Measurements from ENCODE around the gene NRXN2. TPM values are rescaled to one million over a fixed set of nuclear protein-coding genes. Genes with fewer than 3 reads are reported as not detected.

The NRXN2 gene
- total RNA-seq, 1 experiment from 2014 or later = 0.15 TPM

DNA sequence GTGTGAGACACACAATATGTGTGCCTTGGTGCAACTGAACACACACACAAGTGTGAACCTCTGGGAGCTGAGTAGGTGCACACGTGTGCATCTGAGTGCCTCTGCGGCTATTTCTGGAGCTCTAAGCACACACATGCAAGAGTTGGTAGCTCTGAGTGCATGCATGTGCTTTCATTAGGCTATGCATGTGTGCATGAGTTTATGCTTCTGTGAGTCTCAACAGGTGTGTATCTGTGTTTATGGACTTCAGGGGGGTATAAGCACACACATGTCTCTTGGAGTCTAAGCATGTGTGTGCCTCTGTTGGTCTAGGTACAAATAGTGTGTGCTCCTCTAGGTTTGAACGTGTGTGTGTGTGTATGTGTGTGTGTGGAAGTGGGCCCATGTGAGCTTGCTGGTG lies 106.2 kb downstream of the NRXN2 start:
- intact Hi-C loops (cut with micrococcal nuclease; ENCODE audit: unreplicated experiment) = no loop called here
- H3K27ac ChIP-seq (ENCODE audit: low read length) = no peak overlapping the region
- no peaks in the 10 kb centered on the region for H3K4me1 ChIP-seq (ENCODE audit: control insufficient read depth, insufficient read depth, low read length)
- ChIA-PET CTCF (no interaction called here), POLR2A (no interaction called here)
- no peaks in the 10 kb centered on the region for H3K27me3 ChIP-seq (ENCODE audit: control insufficient read depth, insufficient read depth, low read length)
- H3K36me3 ChIP-seq (ENCODE audit: control insufficient read depth, insufficient read depth, low read length) = no peaks in the 10 kb centered on the region
- no peak for DNase-seq (ENCODE audit: low read depth, low spot score)
- TF ChIP-seq POLR2AphosphoS5 (IDR thresholded peaks at IDR 0.05; ENCODE audit: low read depth, low read length) = no peak
- TF ChIP-seq, protein P1, sequence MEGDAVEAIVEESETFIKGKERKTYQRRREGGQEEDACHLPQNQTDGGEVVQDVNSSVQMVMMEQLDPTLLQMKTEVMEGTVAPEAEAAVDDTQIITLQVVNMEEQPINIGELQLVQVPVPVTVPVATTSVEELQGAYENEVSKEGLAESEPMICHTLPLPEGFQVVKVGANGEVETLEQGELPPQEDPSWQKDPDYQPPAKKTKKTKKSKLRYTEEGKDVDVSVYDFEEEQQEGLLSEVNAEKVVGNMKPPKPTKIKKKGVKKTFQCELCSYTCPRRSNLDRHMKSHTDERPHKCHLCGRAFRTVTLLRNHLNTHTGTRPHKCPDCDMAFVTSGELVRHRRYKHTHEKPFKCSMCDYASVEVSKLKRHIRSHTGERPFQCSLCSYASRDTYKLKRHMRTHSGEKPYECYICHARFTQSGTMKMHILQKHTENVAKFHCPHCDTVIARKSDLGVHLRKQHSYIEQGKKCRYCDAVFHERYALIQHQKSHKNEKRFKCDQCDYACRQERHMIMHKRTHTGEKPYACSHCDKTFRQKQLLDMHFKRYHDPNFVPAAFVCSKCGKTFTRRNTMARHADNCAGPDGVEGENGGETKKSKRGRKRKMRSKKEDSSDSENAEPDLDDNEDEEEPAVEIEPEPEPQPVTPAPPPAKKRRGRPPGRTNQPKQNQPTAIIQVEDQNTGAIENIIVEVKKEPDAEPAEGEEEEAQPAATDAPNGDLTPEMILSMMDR (IDR thresholded peaks at IDR 0.05) = no peak
- TF ChIP-seq REST (IDR thresholded peaks at IDR 0.05; ENCODE audit: insufficient read depth in 1 of 2, low read depth in 2 of 2, low read length in 1 of 2) = no peak
- TF ChIP-seq TCF7L2 (IDR thresholded peaks at IDR 0.05; ENCODE audit: low read depth, low read length) = no peak
- TF ChIP-seq SIN3A (IDR thresholded peaks at IDR 0.05; ENCODE audit: borderline replicate concordance, insufficient read depth, low read depth, low read length) = no peak
- H3K9me3 ChIP-seq (ENCODE audit: control insufficient read depth, insufficient read depth, low read depth, low read length) = no peaks in the 10 kb centered on the region
- in situ Hi-C loops (cut with HindIII; ENCODE audit: low pct_unique_long_range_greater_than_20kb, low sequenced_read_pairs) = no loop called here
- ATAC-seq = no peak
- no TSS peak for BruUV-seq (replicated peaks)
- no peak overlapping the region for H3K4me3 ChIP-seq (ENCODE audit: low read depth in 2 of 2, low read length in 2 of 2)

- ChIA-PET CTCF (no interaction called here), POLR2A (no interaction called here)
- DNase-seq (ENCODE audit: low read depth, low spot score) (no peak), ATAC-seq (no peak)
- no peaks in the 10 kb centered on the region for H3K27me3 ChIP-seq (ENCODE audit: control insufficient read depth, insufficient read depth, low read length)
- no peak overlapping the region for H3K4me3 ChIP-seq (ENCODE audit: low read depth in 2 of 2, low read length in 2 of 2)
- in situ Hi-C loops (cut with HindIII; ENCODE audit: low pct_unique_long_range_greater_than_20kb, low sequenced_read_pairs) = no loop called here
- no TSS peak for BruUV-seq (replicated peaks)
- intact Hi-C loops (cut with micrococcal nuclease; ENCODE audit: unreplicated experiment) = no loop called here
- no peaks in the 10 kb centered on the region for H3K9me3 ChIP-seq (ENCODE audit: control insufficient read depth, insufficient read depth, low read depth, low read length)
- TF ChIP-seq POLR2AphosphoS5 (IDR thresholded peaks at IDR 0.05; ENCODE audit: low read depth, low read length) = no peak
- no peak for TF ChIP-seq SIN3A (IDR thresholded peaks at IDR 0.05; ENCODE audit: borderline replicate concordance, insufficient read depth, low read depth, low read length)
- TF ChIP-seq, protein P1 (IDR thresholded peaks at IDR 0.05) = no peak
- no peak for TF ChIP-seq TCF7L2 (IDR thresholded peaks at IDR 0.05; ENCODE audit: low read depth, low read length)
- no peak for TF ChIP-seq REST (IDR thresholded peaks at IDR 0.05; ENCODE audit: insufficient read depth in 1 of 2, low read depth in 2 of 2, low read length in 1 of 2)
- no peaks in the 10 kb centered on the region for H3K36me3 ChIP-seq (ENCODE audit: control insufficient read depth, insufficient read depth, low read length)
- no peaks in the 10 kb centered on the region for H3K4me1 ChIP-seq (ENCODE audit: control insufficient read depth, insufficient read depth, low read length)
- no peak overlapping the region for H3K27ac ChIP-seq (ENCODE audit: low read length)
Observed at GRCh38 chr11:64614917-64615316, 108.1 kb downstream of the NRXN2 start.
